Colonic mucosa (tissue), 4 donors: ENCODE data around the gene SUGCT. TPM values are rescaled to one million over a fixed set of nuclear protein-coding genes. Genes with fewer than 3 reads are reported as not detected.
A peak's percentile ranks its signal among the peaks of the same experiment; 100 is the strongest.

Source experiments
- DNase-seq: peaks from one replicate; pipeline ENCODE4 v3.0.0-alpha.2; 2020
- H3K27ac ChIP-seq: fragments of 200-600 bp; one replicate; pipeline ENCODE4 v1.8.0; 2021
- H3K27me3 ChIP-seq: fragments of 200-600 bp; one replicate; pipeline ENCODE4 v1.8.0; 2021
- H3K36me3 ChIP-seq: fragments of 200-600 bp; one replicate; pipeline ENCODE4 v1.8.0; 2021
- H3K4me1 ChIP-seq: fragments of 200-600 bp; one replicate; pipeline ENCODE4 v1.8.0; 2021; ENCODE audit warnings: mild to moderate bottlenecking
- H3K4me3 ChIP-seq: fragments of 200-600 bp; one replicate; pipeline ENCODE4 v1.8.0; 2021
- H3K9ac ChIP-seq, 2 donors: one replicate each; pipeline ENCODE4 v1.7.0; 2013; ENCODE audit warnings: control low read depth in 2 of 2, low read depth in 2 of 2, low read length in 2 of 2
- H3K9me3 ChIP-seq: fragments of 200-600 bp; one replicate; pipeline ENCODE4 v1.8.0; 2021
- CTCF ChIP-seq: fragments of 200-600 bp; IDR thresholded peaks from one replicate; pipeline ENCODE4 v1.8.0; 2022; ENCODE audit warnings: antibody characterized with exemption, mild to moderate bottlenecking
- intact Hi-C: fragments of 100-400 bp; cut with DNase I; formaldehyde crosslinking; loops from one replicate; pipeline ENCODE4 v1.14.1; 2022
- total RNA-seq, 2 donors: library from RNA; stranded (reverse); fragmentation: NEBNext Ultra II Directional in 1 of 2; extraction: Animal tissue kit (Norgen Biotek cat#: 25700) in 1 of 2; gene quantifications; one replicate each; pipeline ENCODE4 v1.2.1, GENCODE V29; 2021
- donor health status: healthy.
- donor health status: DM: no; HTN: no; CAD: no.
- donor health status: DM: no; HTN: no; CAD: no.

SUGCT gene
- total RNA-seq, 2 donors from 2014 or later, result 3.6 to 15.1 TPM

GRCh38 chr7:40221836-40222235 lies 87.0 kb downstream of the SUGCT start:
- no peaks in the 10 kb centered on the region for H3K9me3 ChIP-seq
- H3K27ac ChIP-seq, result no peak overlapping the region
- no peak overlapping the region for H3K9ac ChIP-seq
- H3K4me3 ChIP-seq, result no peak overlapping the region
- H3K27me3 ChIP-seq, result no peaks in the 10 kb centered on the region
- DNase-seq, result no peak
- no peak for TF ChIP-seq CTCF
- H3K4me1 ChIP-seq, result no peaks in the 10 kb centered on the region
- H3K36me3 ChIP-seq, result no peaks in the 10 kb centered on the region
- intact Hi-C loops, result no loop called here

GRCh38 chr7:40223451-40224127 lies 88.8 kb downstream of the SUGCT start:
- Histone ChIP-seq H3K27me3 (no peaks in the 10 kb centered on the region), H3K4me1 (no peaks in the 10 kb centered on the region), H3K27ac (no peak overlapping the region), H3K9me3 (no peaks in the 10 kb centered on the region), H3K36me3 (no peaks in the 10 kb centered on the region), H3K4me3 (no peak overlapping the region), H3K9ac (no peak overlapping the region)
- DNase-seq, result no peak
- intact Hi-C loops, result no loop called here
- no peak for TF ChIP-seq CTCF

GRCh38 chr7:40230101-40230500 lies 95.3 kb downstream of the SUGCT start:
- intact Hi-C loops, result no loop called here
- no peak for TF ChIP-seq CTCF
- no peak overlapping the region for H3K27ac ChIP-seq
- no peaks in the 10 kb centered on the region for H3K9me3 ChIP-seq
- H3K4me1 ChIP-seq, result no peaks in the 10 kb centered on the region
- H3K9ac ChIP-seq, result no peak overlapping the region
- DNase-seq, result no peak
- no peaks in the 10 kb centered on the region for H3K36me3 ChIP-seq
- no peak overlapping the region for H3K4me3 ChIP-seq
- no peaks in the 10 kb centered on the region for H3K27me3 ChIP-seq

GRCh38 chr7:40231796-40232195 lies 97.0 kb downstream of the SUGCT start:
- TF ChIP-seq CTCF, result no peak
- no peaks in the 10 kb centered on the region for H3K4me1 ChIP-seq
- H3K27ac ChIP-seq, result no peak overlapping the region
- no peaks in the 10 kb centered on the region for H3K9me3 ChIP-seq
- DNase-seq, result no peak
- no peaks in the 10 kb centered on the region for H3K36me3 ChIP-seq
- no peaks in the 10 kb centered on the region for H3K27me3 ChIP-seq
- H3K4me3 ChIP-seq, result no peak overlapping the region
- no peak overlapping the region for H3K9ac ChIP-seq
- intact Hi-C loops, result no loop called here

GRCh38 chr7:40232242-40232893 lies 97.6 kb downstream of the SUGCT start:
- Histone ChIP-seq H3K9me3 (no peaks in the 10 kb centered on the region), H3K36me3 (no peaks in the 10 kb centered on the region), H3K4me1 (no peaks in the 10 kb centered on the region), H3K4me3 (no peak overlapping the region), H3K9ac (no peak overlapping the region), H3K27me3 (no peaks in the 10 kb centered on the region), H3K27ac (no peak overlapping the region)
- DNase-seq, result peak; percentile 41
- peak; percentile 52 for TF ChIP-seq CTCF
- intact Hi-C loops, result no loop called here
